GM12878 (cell line): Measurements from ENCODE around the gene KLF7. TPM values are rescaled to one million over a fixed set of nuclear protein-coding genes. Genes with fewer than 3 reads are reported as not detected.

Source experiments
- ATAC-seq: fragments of 200-7000 bp; cut with Tn5 transposase; 3 replicates; pipeline ENCODE4 v1.9.1; 2020; ENCODE audit warnings: mild to moderate bottlenecking, moderate library complexity
- BruUV-seq: library from RNA; stranded (reverse); fragments of 400-500 nt; replicated peaks from 2 replicates; lab custom pipeline; 2021; lab: Mats Ljungman, UMichigan
- CTCF ChIA-PET: fragments of 300-600 bp; sonication (Branson Sonifier 250); formaldehyde crosslinking; extraction: SDS; loops from one replicate; lab custom pipeline; 2021; ENCODE audit warnings: inconsistent platforms; lab: Yijun Ruan, JAX
- POLR2A ChIA-PET: fragments of 350-600 bp; formaldehyde crosslinking; extraction: SDS; loops from one replicate; lab custom pipeline; 2021; ENCODE audit warnings: inconsistent platforms; lab: Charles Lee
- RAD21 ChIA-PET: fragments of 300-600 bp; sonication (Branson Sonifier 250); formaldehyde crosslinking; loops from one replicate; lab custom pipeline; 2023; ENCODE audit warnings: antibody characterized with exemption; ENCODE audit not compliant: unreplicated experiment; lab: Charles Lee
- SMC1A ChIA-PET: fragments of 300-600 bp; sonication (Branson Sonifier 250); formaldehyde crosslinking; loops from one replicate; lab custom pipeline; 2023; ENCODE audit not compliant: unreplicated experiment, uncharacterized antibody; lab: Charles Lee
- DNase-seq: peaks from one replicate; pipeline ENCODE4 v3.0.0-alpha.2; 2011; ENCODE audit warnings: low read depth, low spot score
- FAIRE-seq: peaks from 3 replicates; lab custom pipeline; 2011; peaks lifted over from hg19 to GRCh38; lab: Jason Lieb, UNC
- H2AFZ ChIP-seq: 2 replicates; pipeline ENCODE4 v1.6.0; 2011; ENCODE audit warnings: low read depth, low read length, control low read depth; ENCODE audit not compliant: control insufficient read depth
- H3K27ac ChIP-seq: 2 replicates; pipeline ENCODE4 v1.5.1; 2011; ENCODE audit warnings: control low read depth; ENCODE audit not compliant: control insufficient read depth, insufficient read depth
- H3K27me3 ChIP-seq, 2 experiments: replicated peaks in 1 of 2; 2 replicates each; pipeline versions ENCODE4 v1.6.0 to v1.6.1; 2011; ENCODE audit warnings: low read length in 1 of 2; ENCODE audit not compliant: control insufficient read depth in 2 of 2, insufficient read depth in 2 of 2
- H3K36me3 ChIP-seq, 2 experiments: 2 replicates each; pipeline ENCODE4 v1.5.1; 2011; ENCODE audit warnings: low read length in 1 of 2; ENCODE audit not compliant: control insufficient read depth in 2 of 2, insufficient read depth in 2 of 2
- H3K4me1 ChIP-seq: 2 replicates; pipeline ENCODE4 v1.6.1; 2011; ENCODE audit warnings: mild to moderate bottlenecking, low read length, moderate library complexity, mixed read lengths; ENCODE audit not compliant: control insufficient read depth, insufficient read depth
- H3K4me2 ChIP-seq: 2 replicates; pipeline ENCODE4 v1.6.0; 2011; ENCODE audit warnings: control low read depth; ENCODE audit not compliant: control insufficient read depth, insufficient read depth
- H3K4me3 ChIP-seq: fragments of 200-600 bp; sonication (generic); 2 replicates; pipeline ENCODE4 v1.5.1; 2016
- H3K79me2 ChIP-seq: 2 replicates; pipeline ENCODE4 v1.6.0; 2011; ENCODE audit warnings: low read length; ENCODE audit not compliant: control insufficient read depth, insufficient read depth
- H3K9ac ChIP-seq: 2 replicates; pipeline ENCODE4 v1.8.0; 2011; ENCODE audit warnings: low read length, control low read depth, mixed read lengths; ENCODE audit not compliant: control insufficient read depth, insufficient read depth
- H3K9me3 ChIP-seq: replicated peaks from 3 replicates; pipeline ENCODE4 v1.5.1; 2011; ENCODE audit warnings: mild to moderate bottlenecking, low read length; ENCODE audit not compliant: control insufficient read depth, insufficient read depth
- H4K20me1 ChIP-seq: 2 replicates; pipeline ENCODE4 v1.6.0; 2011; ENCODE audit not compliant: control insufficient read depth, insufficient read depth
- ASH2L ChIP-seq: fragments of 300-600, 200-600 bp; sonication (generic); IDR thresholded peaks from 2 replicates; pipeline ENCODE4 v1.6.1; 2017; ENCODE audit warnings: low read depth, mild to moderate bottlenecking, borderline replicate concordance
- GABPA ChIP-seq: IDR thresholded peaks from 2 replicates; pipeline ENCODE4 v1.6.1; 2014; ENCODE audit warnings: antibody characterized with exemption, low read depth, mild to moderate bottlenecking, inconsistent platforms
- KAT2A ChIP-seq: conservative IDR thresholded peaks from 2 replicates; pipeline ENCODE4 v1.6.1; 2011; ENCODE audit warnings: low read depth, low read length; ENCODE audit not compliant: control insufficient read depth
- MTA2 ChIP-seq: fragments of 450-650 bp; IDR thresholded peaks from 2 replicates; pipeline ENCODE4 v1.6.1; 2016; ENCODE audit warnings: low read depth, mild to moderate bottlenecking, moderate library complexity
- RBBP5 ChIP-seq: fragments of 200-600 bp; sonication (generic); conservative IDR thresholded peaks from 2 replicates; pipeline ENCODE4 v1.6.1; 2016
- SMAD1 ChIP-seq: fragments of 450-650 bp; IDR thresholded peaks from 2 replicates; pipeline ENCODE4 v1.6.1; 2018; ENCODE audit warnings: mild to moderate bottlenecking, low read depth; ENCODE audit not compliant: partially characterized antibody
- SMAD5 ChIP-seq: IDR thresholded peaks from 2 replicates; pipeline ENCODE4 v1.6.1; 2016; ENCODE audit warnings: antibody characterized with exemption, low read depth
- SP1 ChIP-seq: IDR thresholded peaks from one replicate; pipeline ENCODE4 v1.6.1; 2011; ENCODE audit warnings: low read depth, low read length
- WGBS: methylation state at CpG from one replicate; pipeline ENCODE4 v1.1.6; 2016; ENCODE audit warnings: low lambda C conversion rate; ENCODE audit not compliant: insufficient replicate concordance, insufficient coverage; ENCODE audit errors: missing lambda C conversion rate; 5-methylcytosine and 5-hydroxymethylcytosine counted together
- in situ Hi-C: fragments of 300-500 bp; cut with MboI; formaldehyde crosslinking; loops from 9 replicates; pipeline ENCODE4 v1.14.3; 2018; ENCODE audit warnings: mixed read lengths
- intact Hi-C: fragments of 100-400 bp; cut with micrococcal nuclease; formaldehyde crosslinking; loops from one replicate; pipeline ENCODE4 v1.14.2; 2022; ENCODE audit not compliant: unreplicated experiment
- polyA plus RNA-seq, 11 experiments: library from polyadenylated mRNA; depleted of rRNA in 4 of 11; unstranded in 6 of 11; stranded (reverse) in 5 of 11; fragments of >200 nt; fragmentation: Nextera tagmentation in 4 of 11; fragmentation: Illumina TruSeq in 1 of 11; extraction: Ambion mirVana in 4 of 11; extraction: Trizol in 1 of 11; gene quantifications; 1 replicate in 1 of 11; 2 replicates in 10 of 11; pipeline versions ENCODE4 v1.2.1 to v1.2.3, GENCODE V29; 2011 to 2016; ENCODE audit warnings: inconsistent platforms in 2 of 11, missing spikeins in 2 of 11, low read depth in 1 of 11
- total RNA-seq, 4 experiments: library from RNA; depleted of rRNA in 3 of 4; stranded (reverse); fragments of >200 nt in 3 of 4; fragmentation: Illumina TruSeq in 1 of 4; extraction: Trizol in 1 of 4; gene quantifications; 2 replicates each; pipeline versions ENCODE4 v1.2.1 to v1.2.3, GENCODE V29; 2013 to 2021
- TF ChIP-seq, protein P1 (sequence below): IDR thresholded peaks from 2 replicates; pipeline ENCODE4 v1.6.1; 2012; ENCODE audit warnings: low read depth, low read length, improper control_type of control experiment
- TF ChIP-seq, protein P2 (sequence below): IDR thresholded peaks from 2 replicates; pipeline ENCODE4 v1.6.1; 2012; ENCODE audit warnings: low read length, inconsistent platforms
- TF ChIP-seq, protein P3 (sequence below): fragments of 450-650 bp; formaldehyde crosslinking; IDR thresholded peaks from 2 replicates; pipeline ENCODE4 v1.5.0; 2022; ENCODE audit warnings: mild to moderate bottlenecking, missing genetic modification characterization

KLF7 gene
- total and polyA plus RNA-seq, 10 of the 15 experiments (the other 5 are each of a cell fraction or from before 2014, with no cell fraction given) = 2.4 to 24.8 (median 8.5) TPM

DNA sequence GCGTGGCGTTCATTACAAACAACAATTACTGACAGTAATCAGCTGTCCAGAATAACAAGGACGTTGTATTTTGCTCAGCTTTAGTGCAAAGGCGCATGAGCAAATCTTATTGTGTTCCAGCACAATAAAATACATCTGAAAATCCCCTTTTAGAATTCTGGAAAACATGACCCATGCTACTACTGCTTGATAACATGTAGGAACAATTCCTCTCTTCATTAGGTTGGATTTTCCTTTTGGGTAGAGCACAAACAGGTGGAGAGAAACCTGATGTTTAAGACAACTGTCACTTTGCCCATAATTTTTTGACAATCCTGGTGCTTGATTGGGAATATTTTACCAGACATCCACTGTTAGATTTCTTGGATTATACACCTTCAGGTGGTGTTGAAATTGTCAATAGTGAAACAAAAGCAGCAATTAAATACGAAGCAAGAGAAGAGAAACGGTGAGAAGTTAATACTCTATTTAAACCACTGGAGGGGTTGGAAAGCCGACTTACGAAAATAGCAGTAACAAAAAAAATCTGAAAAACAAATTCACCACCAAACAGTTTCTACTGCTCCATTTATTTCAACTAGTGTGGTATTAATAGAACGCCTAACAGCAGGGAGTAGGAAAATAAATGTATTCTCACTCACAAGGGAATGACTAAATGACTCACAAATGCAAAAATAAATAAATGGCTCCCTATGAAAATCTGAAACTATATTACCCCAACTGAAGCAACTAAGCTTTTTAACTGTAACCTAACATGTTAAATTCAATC is 123.8 kb downstream of the KLF7 start:
- H3K9me3 ChIP-seq = no peaks in the 10 kb centered on the region
- in situ Hi-C loops = no loop called here
- no peak for DNase-seq
- ChIA-PET POLR2A (no interaction called here), SMC1A (interaction anchor here (1.1 kb wide), 1 partner anchor 431 kb away, joined by 3 read pairs; no protein-coding TSS in a partner anchor), RAD21 (no interaction called here), CTCF (no interaction called here)
- WGBS = 43% methylated on average over 9 of the region's 9 CpGs
- no peak overlapping the region for H3K27ac ChIP-seq
- H3K27me3 ChIP-seq = no peaks in the 10 kb centered on the region
- BruUV-seq = no TSS peak
- H3K79me2 ChIP-seq = no peaks in the 10 kb centered on the region
- H3K9ac ChIP-seq = no peak overlapping the region
- H3K4me2 ChIP-seq = no peak overlapping the region
- no peak overlapping the region for H3K4me3 ChIP-seq
- H4K20me1 ChIP-seq = no peaks in the 10 kb centered on the region
- intact Hi-C loops = no loop called here
- TF ChIP-seq KAT2A = no peak
- TF ChIP-seq, protein P1, sequence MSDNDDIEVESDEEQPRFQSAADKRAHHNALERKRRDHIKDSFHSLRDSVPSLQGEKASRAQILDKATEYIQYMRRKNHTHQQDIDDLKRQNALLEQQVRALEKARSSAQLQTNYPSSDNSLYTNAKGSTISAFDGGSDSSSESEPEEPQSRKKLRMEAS = no peak
- TF ChIP-seq, protein P2, sequence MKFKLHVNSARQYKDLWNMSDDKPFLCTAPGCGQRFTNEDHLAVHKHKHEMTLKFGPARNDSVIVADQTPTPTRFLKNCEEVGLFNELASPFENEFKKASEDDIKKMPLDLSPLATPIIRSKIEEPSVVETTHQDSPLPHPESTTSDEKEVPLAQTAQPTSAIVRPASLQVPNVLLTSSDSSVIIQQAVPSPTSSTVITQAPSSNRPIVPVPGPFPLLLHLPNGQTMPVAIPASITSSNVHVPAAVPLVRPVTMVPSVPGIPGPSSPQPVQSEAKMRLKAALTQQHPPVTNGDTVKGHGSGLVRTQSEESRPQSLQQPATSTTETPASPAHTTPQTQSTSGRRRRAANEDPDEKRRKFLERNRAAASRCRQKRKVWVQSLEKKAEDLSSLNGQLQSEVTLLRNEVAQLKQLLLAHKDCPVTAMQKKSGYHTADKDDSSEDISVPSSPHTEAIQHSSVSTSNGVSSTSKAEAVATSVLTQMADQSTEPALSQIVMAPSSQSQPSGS = no peak
- TF ChIP-seq, protein P3, sequence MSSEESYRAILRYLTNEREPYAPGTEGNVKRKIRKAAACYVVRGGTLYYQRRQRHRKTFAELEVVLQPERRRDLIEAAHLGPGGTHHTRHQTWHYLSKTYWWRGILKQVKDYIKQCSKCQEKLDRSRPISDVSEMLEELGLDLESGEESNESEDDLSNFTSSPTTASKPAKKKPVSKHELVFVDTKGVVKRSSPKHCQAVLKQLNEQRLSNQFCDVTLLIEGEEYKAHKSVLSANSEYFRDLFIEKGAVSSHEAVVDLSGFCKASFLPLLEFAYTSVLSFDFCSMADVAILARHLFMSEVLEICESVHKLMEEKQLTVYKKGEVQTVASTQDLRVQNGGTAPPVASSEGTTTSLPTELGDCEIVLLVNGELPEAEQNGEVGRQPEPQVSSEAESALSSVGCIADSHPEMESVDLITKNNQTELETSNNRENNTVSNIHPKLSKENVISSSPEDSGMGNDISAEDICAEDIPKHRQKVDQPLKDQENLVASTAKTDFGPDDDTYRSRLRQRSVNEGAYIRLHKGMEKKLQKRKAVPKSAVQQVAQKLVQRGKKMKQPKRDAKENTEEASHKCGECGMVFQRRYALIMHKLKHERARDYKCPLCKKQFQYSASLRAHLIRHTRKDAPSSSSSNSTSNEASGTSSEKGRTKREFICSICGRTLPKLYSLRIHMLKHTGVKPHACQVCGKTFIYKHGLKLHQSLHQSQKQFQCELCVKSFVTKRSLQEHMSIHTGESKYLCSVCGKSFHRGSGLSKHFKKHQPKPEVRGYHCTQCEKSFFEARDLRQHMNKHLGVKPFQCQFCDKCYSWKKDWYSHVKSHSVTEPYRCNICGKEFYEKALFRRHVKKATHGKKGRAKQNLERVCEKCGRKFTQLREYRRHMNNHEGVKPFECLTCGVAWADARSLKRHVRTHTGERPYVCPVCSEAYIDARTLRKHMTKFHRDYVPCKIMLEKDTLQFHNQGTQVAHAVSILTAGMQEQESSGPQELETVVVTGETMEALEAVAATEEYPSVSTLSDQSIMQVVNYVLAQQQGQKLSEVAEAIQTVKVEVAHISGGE (CRISPR knock-in tag) = no peak
- TF ChIP-seq SMAD5 = no peak
- no peak for TF ChIP-seq SMAD1
- TF ChIP-seq RBBP5 = no peak
- no peak for TF ChIP-seq ASH2L
- no peak for TF ChIP-seq SP1
- no peak for TF ChIP-seq MTA2
- no peak for TF ChIP-seq GABPA
- H2AFZ ChIP-seq = no peak overlapping the region
- ATAC-seq = no peak
- no peaks in the 10 kb centered on the region for H3K4me1 ChIP-seq
- H3K36me3 ChIP-seq = no peaks in the 10 kb centered on the region
- FAIRE-seq = no peak
